Measurements from ENCODE around the gene NDUFS8. TPM values are rescaled to one million over a fixed set of nuclear protein-coding genes. Genes with fewer than 3 reads are reported as not detected.

NDUFS8 gene
- total RNA-seq, 2 donors from 2014 or later: 150 to 168 TPM

GRCh38 chr11:68013611-68014156 lies 16.8 kb upstream of the NDUFS8 start:
- H3K9me3 Mint-ChIP-seq: peaks cover 10% of the 10 kb centered on the region
- no peak overlapping the region for H3K4me3 Mint-ChIP-seq
- no peak overlapping the region for H3K9ac ChIP-seq (ENCODE audit: extremely low read depth, low read length, poor library complexity, severe bottlenecking)
- H3K27ac Mint-ChIP-seq: no peak overlapping the region
- no peaks in the 10 kb centered on the region for H3K4me1 Mint-ChIP-seq
- no peaks in the 10 kb centered on the region for H3K27me3 Mint-ChIP-seq (ENCODE audit: insufficient read depth)
- WGBS, 2 experiments (ENCODE audit: insufficient coverage in 1 of 2, insufficient read length in 1 of 2): 92 to 93% methylated on average over 9 to 14 of the region's 14 CpGs
- TF ChIP-seq, protein P1, sequence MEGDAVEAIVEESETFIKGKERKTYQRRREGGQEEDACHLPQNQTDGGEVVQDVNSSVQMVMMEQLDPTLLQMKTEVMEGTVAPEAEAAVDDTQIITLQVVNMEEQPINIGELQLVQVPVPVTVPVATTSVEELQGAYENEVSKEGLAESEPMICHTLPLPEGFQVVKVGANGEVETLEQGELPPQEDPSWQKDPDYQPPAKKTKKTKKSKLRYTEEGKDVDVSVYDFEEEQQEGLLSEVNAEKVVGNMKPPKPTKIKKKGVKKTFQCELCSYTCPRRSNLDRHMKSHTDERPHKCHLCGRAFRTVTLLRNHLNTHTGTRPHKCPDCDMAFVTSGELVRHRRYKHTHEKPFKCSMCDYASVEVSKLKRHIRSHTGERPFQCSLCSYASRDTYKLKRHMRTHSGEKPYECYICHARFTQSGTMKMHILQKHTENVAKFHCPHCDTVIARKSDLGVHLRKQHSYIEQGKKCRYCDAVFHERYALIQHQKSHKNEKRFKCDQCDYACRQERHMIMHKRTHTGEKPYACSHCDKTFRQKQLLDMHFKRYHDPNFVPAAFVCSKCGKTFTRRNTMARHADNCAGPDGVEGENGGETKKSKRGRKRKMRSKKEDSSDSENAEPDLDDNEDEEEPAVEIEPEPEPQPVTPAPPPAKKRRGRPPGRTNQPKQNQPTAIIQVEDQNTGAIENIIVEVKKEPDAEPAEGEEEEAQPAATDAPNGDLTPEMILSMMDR (conservative IDR thresholded peaks at IDR 0.05): no peak
- no peak for DNase-seq
- no peak overlapping the region for H3K4me3 ChIP-seq (ENCODE audit: low read length)
- peak overlapping the region; percentile 67 for H3K27ac ChIP-seq (ENCODE audit: low read depth, low read length)
- no peaks in the 10 kb centered on the region for H3K36me3 Mint-ChIP-seq (ENCODE audit: low read depth)
- no peaks in the 10 kb centered on the region for H3K9me3 ChIP-seq (ENCODE audit: control insufficient read depth, low read length)
- no peaks in the 10 kb centered on the region for H3K4me1 ChIP-seq (ENCODE audit: control insufficient read depth, insufficient read depth, low read length)
- H3K27me3 ChIP-seq (ENCODE audit: control insufficient read depth, insufficient read depth, low read length, poor library complexity, severe bottlenecking): no peaks in the 10 kb centered on the region
- H3K36me3 ChIP-seq (ENCODE audit: control insufficient read depth, insufficient read depth, low read length): no peaks in the 10 kb centered on the region

- TF ChIP-seq, protein P1 (conservative IDR thresholded peaks at IDR 0.05): no peak
- H3K4me3 Mint-ChIP-seq: no peak overlapping the region
- Histone ChIP-seq H3K4me3 (ENCODE audit: low read length) (no peak overlapping the region), H3K27me3 (ENCODE audit: control insufficient read depth, insufficient read depth, low read length, poor library complexity, severe bottlenecking) (no peaks in the 10 kb centered on the region), H3K4me1 (ENCODE audit: control insufficient read depth, insufficient read depth, low read length) (no peaks in the 10 kb centered on the region), H3K9ac (ENCODE audit: extremely low read depth, low read length, poor library complexity, severe bottlenecking) (no peak overlapping the region), H3K36me3 (ENCODE audit: control insufficient read depth, insufficient read depth, low read length) (no peaks in the 10 kb centered on the region), H3K9me3 (ENCODE audit: control insufficient read depth, low read length) (no peaks in the 10 kb centered on the region), H3K27ac (ENCODE audit: low read depth, low read length) (no peak overlapping the region)
- no peak overlapping the region for H3K27ac Mint-ChIP-seq
- no peaks in the 10 kb centered on the region for H3K27me3 Mint-ChIP-seq (ENCODE audit: insufficient read depth)
- WGBS, 2 experiments (ENCODE audit: insufficient coverage in 1 of 2, insufficient read length in 1 of 2): 91 to 92% methylated on average over 4 to 16 of the region's 16 CpGs
- peaks cover 3% of the 10 kb centered on the region for H3K9me3 Mint-ChIP-seq
- H3K36me3 Mint-ChIP-seq (ENCODE audit: low read depth): no peaks in the 10 kb centered on the region
- DNase-seq: no peak
- no peaks in the 10 kb centered on the region for H3K4me1 Mint-ChIP-seq
Observed at GRCh38 chr11:68014157-68014946, 16.1 kb upstream of the NDUFS8 start.

DNA sequence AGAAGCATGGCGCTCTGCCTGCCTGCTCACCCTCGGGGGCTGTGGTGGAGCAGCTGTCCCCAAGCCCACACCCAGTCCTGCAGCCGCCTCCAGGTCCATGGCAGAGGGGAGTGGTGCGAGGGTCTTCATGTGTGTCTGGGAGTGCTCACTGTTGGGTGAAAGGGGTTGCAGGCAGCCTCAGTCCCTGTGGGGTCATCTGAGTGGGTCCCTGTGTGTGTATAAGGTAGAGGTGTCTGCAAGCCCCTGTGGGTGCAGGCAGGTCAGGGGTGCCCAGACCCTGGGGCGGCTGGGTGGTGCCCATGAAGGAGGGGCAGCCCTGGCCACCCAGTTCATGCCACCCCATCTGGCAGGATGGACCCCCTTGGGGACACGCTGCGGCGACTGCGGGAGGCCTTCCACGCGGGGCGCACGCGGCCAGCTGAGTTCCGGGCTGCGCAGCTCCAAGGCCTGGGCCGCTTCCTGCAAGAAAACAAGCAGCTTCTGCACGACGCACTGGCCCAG lies 15.5 kb upstream of the NDUFS8 start:
- H3K4me3 ChIP-seq (ENCODE audit: low read length): no peak overlapping the region
- DNase-seq: no peak
- H3K27ac ChIP-seq (ENCODE audit: low read depth, low read length): no peak overlapping the region
- Mint-ChIP-seq H3K4me3 (no peak overlapping the region), H3K27me3 (ENCODE audit: insufficient read depth) (no peaks in the 10 kb centered on the region), H3K27ac (no peak overlapping the region), H3K36me3 (ENCODE audit: low read depth) (no peaks in the 10 kb centered on the region), H3K9me3 (no peaks in the 10 kb centered on the region), H3K4me1 (no peaks in the 10 kb centered on the region)
- no peaks in the 10 kb centered on the region for H3K36me3 ChIP-seq (ENCODE audit: control insufficient read depth, insufficient read depth, low read length)
- H3K4me1 ChIP-seq (ENCODE audit: control insufficient read depth, insufficient read depth, low read length): no peaks in the 10 kb centered on the region
- no peak overlapping the region for H3K9ac ChIP-seq (ENCODE audit: extremely low read depth, low read length, poor library complexity, severe bottlenecking)
- no peaks in the 10 kb centered on the region for H3K9me3 ChIP-seq (ENCODE audit: control insufficient read depth, low read length)
- H3K27me3 ChIP-seq (ENCODE audit: control insufficient read depth, insufficient read depth, low read length, poor library complexity, severe bottlenecking): no peaks in the 10 kb centered on the region
- 94 to 97% methylated on average over 6 to 19 of the region's 19 CpGs for WGBS, 2 experiments (ENCODE audit: insufficient coverage in 1 of 2, insufficient read length in 1 of 2)
- TF ChIP-seq, protein P1 (conservative IDR thresholded peaks at IDR 0.05): no peak
